LHCN-M2 (cell line): ENCODE measurements around the gene ANOS1. TPM values are rescaled to one million over a fixed set of nuclear protein-coding genes. Genes with fewer than 3 reads are reported as not detected.

ENCODE experiments used
- DNase-seq: peaks from one replicate; pipeline ENCODE4 v3.0.0-alpha.2; 2012; ENCODE audit warnings: low read depth
- total RNA-seq: library from RNA; depleted of rRNA; stranded (reverse); fragments of >200 nt; gene quantifications from 2 replicates; pipeline ENCODE4 v1.2.3, GENCODE V29; 2014

ANOS1 gene
- total RNA-seq, 1 experiment from 2014 or later, result under 0.01 TPM

DNA sequence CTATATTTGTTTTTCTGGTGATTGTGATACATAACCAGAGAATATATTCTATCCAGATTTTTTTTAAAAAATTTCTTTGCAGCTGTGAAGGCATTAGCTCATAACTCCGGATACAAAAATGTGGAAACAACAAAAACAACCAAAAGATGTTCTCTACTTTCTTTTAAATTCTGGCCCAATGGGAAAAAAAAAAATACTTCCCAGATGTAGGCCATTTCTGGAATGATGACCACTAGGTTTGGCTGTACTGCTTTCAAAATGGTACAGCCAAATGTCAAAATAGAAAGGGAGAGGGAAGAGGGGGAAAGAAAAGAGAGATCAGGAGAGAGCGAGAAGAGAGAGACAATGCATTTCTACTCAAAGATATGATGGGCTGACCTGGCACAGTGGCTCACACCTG, 14.6 kb downstream of the ANOS1 start:
- no peak for DNase-seq

DNA sequence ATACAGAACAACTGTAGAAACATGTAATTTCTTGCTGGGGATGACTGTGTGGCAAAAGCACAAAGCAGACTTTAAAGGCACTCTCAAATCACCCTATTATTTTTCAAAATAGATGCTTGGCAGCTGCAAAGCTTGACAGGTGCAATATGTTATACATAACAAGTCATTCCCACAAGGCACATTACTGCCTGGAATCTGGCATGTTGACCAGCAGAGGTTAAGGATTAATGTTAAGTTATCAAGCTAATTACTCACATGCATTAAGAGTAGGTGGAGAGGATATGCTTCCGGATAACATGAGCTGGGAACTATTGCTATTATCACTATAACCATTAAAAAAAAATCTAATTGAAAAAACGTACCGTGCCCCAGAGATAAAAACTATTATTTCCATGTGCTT, 17.8 kb downstream of the ANOS1 start:
- no peak for DNase-seq

DNA sequence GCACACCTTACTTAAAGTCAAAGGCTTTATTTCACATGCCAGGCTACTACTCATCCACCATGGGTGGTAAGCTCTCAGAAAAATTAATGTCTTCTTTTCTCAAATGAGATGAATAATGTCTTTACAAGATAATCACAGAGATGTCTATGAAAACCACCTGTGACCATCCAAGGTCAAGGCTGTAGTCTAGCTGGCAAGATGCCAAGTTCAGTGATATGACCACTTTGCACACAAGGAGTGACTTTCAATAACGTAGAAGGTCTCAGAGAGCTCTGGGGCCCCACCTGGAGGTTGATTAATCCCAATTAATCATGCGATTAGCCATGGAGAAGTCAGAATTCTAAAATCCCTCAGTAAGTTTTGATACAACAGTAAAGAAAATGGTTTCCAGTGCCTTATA, 20.5 kb downstream of the ANOS1 start:
- no peak for DNase-seq

DNA sequence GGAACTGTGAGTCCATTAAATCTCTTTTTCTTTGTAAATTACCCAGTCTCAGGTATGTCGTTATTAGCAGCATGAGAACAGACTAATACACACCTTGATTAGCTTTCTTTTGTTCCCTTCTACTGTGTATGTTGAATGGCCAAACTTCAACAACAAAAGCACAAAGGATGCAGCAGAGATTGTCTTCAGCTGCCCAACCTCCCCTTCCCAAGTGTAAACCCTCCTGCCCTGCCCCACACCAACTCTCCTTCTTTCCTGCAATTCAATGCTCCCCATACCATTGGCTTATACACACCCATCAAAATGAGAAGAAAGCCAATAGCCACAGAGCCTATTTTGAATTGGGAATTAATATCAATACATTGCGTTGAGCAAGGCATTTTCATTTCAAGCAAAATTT, 27.8 kb downstream of the ANOS1 start:
- no peak for DNase-seq

DNA sequence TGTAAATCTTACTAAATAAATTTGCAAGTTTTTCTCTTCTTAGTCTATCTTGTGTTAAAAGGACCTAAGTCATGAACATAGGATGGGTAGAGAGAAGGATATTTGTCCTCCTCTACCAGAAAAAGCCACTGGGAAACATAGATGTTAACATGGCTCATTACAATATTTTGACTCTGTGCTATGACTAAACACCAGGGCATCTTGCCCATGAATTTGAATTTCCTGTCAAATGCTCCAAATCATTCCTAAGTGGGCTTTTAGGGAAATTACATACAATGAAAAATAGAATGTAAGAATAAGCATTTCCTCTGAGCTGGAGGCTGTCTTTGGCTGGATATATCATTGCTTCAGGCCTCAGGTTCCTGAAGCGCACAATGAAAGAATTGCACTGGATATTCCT, 39.1 kb downstream of the ANOS1 start:
- no peak for DNase-seq

DNA sequence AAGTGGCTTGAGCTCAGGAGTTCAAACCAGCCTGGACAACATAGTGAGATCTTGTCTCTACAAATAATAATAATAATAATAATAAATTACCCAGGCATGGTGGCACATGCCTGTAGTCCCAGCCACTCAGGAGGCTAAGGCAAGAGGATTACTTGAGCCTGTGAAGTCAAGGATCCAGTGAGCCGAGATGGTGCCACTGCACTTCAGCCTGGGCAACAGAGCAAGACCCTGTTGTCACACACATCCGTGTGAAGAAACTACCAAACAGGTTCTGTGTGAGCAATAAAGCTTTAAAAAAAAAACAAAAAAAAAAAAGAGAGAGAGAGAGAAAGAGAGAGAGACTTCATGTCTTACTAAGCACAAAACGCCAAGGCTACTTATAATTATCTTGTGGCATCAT, 42.5 kb downstream of the ANOS1 start:
- no peak for DNase-seq

DNA sequence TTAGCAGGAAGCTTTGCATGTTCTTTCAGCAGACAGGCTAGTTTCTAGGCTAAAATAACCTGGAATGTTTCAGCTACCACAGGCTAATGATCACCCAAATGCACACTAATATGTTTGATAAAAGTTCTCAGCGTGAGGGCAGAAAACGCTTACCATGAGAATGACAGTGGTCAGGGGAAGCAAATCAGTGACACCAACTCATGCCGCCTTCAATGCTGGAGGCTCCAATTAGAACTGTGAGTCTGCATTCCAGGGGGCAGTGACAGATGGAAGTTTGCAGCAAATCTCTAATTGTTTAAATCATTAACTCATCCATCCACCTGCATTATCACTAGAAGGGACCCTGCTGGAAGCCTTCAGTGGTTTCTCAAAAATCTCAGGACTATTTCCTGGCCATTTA, 43.2 kb downstream of the ANOS1 start:
- DNase-seq, result no peak

DNA sequence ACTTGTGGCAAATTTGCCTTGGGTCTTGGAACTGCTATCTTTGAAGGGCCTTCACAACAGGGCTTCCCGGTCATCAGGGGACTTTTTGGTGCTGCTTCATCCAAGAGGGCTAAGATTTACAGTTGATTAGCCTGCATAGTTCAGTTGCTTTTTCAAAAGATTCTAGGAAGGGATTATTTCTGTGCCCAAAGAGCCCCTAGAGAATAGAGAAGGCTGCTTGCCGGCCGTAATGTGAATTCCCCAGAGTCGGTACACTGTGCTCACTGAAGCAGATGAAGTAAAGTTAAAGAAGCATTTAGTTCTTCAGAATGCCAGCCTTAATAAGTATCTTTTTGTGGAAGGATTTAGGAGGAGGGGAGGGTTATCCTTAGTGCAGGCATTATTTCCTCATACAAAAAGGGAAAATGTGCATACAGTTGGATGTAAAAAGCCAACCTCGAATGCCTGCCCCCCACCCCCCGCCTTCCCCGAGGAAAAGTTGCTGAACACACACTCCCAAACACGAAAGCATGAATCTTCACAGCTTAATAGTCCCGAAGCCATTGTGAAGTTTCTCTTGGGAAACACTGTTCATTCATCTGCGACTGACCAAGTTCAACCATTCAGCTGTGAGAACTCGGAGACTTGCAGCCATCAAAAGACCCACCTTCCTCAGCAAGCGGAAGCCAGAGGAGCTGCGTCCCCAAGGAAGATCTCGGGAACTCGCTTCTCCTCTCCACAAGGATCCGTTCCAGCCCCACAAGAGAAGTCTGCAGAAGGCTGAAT, 47.6 kb downstream of the ANOS1 start:
- no peak for DNase-seq

DNA sequence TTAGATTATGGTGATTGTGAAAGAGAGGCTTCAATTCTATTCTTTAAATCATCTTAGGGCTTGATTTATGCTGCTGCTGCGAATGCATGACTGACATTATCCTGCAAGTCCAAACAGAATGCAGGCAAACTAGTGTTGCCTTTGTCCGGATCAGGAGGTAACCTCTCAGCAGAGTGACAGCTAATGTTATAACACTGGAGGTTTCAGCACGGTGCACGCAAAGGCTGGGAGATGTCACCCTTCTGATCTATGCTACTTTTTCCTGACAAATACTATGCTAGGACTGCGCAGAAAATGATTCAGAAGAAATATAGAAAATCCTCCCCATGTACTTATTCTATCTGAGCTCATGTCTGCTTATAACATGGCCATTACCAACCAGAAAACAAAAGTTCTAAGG, 48.2 kb downstream of the ANOS1 start:
- no peak for DNase-seq

DNA sequence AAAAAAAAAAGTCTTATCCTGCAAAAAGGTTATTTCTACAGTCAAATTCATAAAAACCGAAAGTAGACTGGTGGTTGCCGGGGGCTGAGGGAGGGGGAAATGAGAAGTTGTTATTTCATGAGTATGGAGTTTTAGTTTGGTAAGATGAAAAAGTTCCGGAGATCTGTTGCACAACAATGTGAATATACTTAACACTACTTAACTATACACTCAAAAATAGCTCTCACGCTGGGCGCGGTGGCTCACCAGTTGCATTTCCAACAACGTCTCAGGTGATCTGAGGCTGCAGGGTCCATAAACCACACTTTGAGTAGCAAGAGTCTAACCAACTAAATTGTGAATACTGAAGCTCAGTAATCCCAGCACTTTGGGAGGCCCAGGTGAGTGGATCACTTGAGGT, 52.4 kb downstream of the ANOS1 start:
- no peak for DNase-seq

DNA sequence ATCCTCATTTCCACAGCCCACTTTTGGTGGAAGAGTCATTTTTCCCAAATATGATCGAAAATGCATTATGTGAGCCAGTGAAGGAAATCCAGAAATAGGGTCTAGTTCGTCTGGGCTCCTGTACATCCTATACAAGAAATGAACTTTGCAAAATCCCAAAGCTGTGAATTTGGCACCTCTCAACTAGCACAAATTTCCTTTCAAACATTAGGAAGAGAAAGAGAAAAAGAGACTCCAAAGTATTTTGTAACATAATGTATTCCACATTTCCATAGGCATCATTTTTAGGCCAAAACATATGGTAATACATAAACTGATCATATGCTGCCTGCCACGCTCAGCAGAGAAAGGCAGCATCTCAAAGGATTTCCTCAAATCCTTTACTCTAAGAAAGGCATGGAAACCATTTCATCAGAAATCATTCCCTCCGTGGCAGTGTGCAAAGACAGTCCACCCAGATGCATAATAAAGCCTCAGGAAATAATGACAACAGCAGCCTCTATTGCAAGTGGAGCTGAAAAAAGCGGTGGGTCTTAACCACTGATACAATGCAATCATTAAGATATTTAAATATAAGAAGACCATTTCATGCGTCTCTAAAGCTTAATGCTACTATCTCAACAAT, 56.8 kb downstream of the ANOS1 start:
- no peak for DNase-seq

DNA sequence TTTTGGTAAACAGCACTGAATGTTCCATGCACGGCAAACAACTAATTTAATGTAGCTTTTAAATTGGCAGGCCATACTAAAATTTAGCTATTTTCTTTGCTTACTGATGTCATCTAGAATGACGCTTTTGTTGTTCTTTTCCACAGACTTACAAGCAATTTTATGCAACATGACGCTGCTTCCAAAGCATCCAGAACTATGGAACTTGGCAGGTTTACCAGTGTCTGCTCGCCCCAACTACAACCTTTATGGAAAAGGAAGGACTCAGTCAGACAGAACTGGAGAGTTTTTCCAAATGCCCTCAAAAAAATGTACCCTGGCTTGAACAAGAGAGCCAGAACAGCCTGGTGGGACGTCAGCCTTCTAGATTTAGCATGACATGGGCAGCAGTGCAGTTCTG, 58.7 kb downstream of the ANOS1 start:
- no peak for DNase-seq

DNA sequence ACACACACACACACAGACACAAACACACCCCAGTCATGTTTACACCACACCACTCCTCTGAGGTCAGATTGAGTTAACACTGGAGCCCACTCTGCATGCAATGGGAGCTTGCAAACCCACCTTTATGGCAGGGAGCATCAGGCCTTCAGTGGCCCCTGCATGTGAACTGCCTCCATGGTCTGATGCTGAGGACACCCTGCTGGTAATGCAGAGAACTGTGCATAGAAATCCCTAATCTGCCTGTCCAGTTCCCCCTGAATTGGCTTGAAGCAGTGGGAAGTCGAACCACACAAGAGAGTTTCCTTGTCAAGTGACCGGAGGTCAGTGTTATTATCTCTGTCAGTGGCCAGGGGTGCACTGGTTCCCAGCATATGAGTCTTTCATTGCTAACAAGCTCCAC, 59.8 kb downstream of the ANOS1 start:
- no peak for DNase-seq

DNA sequence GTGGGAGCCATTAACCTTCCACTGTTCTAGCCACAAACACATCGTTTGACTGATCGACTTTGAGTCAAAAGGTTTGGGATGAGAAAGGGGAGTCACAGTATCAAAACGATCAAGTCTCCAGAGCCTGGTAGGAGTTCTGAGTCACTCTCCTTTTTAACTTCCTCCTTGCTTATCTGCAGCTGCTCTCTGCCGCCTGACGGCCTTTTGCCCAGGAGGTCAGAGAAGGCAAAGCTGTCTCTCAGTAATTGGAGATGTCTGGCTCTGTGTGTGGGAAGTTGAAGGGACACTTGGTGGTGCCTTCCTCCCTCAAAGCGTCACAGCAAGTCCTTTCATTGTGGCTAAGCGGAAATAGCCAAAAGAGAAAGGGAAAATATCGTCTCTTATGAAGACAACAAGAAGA, 63.1 kb downstream of the ANOS1 start:
- no peak for DNase-seq

DNA sequence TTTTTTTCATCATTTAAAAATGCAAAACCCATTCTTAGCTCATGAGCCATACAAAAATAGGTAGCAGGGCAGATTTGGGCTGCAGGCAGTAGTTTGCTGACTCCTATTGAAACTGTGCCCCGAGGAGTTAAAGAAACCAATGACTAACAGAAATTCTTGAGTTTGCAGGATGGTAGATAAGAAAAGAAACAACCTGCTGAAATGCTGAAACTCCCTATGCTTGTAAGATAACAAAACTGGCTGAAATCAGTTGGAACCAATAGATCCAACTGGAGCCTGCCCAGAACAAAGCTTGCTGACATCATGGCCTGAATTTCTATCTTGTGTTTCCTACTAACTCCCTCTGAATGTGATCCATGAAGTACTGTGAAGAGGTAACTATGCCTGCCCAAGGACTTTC, 68.6 kb downstream of the ANOS1 start:
- DNase-seq, result no peak

DNA sequence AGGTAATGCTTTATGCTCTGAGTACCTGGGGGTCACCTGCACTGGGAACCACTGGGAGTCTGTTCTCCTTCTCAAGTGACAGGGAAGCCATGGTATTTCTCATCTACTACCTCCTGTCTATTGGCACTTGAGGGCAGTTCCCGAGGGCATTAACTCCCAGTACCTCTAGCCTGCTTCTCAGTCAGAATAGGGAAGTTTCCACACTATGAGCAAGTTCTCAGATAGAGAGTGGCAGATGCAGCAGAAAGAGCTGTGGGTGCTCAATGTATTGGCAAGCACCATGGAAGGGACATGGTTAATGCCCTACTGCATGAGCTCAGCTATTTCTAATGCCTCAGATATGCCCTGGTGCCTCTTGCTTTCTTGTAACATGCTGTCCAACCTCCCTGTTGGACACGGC, 74.1 kb downstream of the ANOS1 start:
- DNase-seq, result no peak

DNA sequence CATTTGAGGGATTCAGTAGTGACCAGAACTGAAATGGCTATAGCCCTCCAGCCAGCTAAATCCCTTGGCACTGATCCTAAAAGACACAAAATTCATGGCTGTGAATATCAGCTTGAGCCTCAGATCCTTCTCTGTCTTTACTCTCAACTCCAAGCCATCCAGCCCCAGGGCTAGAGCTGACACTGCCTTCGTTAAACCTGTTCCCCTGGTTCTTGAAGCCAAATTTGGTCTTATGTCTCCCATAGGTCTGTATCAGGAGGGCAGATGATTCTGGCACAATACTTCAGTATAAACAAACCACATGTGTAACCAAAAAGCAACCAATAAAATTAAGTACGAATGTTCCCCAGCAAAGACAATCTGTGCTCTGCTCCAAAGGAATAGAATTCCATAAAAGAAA, 78.0 kb downstream of the ANOS1 start:
- DNase-seq, result no peak

DNA sequence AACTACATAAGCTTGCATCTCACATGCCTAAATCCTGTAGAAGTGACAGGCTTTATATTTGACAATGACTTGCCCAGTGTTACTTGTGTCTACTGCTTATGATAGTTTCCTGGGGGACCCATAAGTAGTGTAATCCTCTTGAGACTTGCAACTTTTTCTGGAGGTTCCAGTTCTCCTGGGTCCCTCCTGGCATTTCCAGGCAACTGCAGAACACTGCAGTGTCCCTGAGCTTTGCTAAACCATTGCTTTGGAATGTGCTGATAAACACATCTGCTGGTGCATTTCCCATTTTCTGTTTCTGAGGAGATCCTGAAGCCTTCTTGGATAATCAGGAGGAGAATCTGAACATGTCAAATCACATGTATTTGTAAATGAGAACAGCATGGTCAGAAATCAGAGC, 82.0 kb downstream of the ANOS1 start:
- no peak for DNase-seq

DNA sequence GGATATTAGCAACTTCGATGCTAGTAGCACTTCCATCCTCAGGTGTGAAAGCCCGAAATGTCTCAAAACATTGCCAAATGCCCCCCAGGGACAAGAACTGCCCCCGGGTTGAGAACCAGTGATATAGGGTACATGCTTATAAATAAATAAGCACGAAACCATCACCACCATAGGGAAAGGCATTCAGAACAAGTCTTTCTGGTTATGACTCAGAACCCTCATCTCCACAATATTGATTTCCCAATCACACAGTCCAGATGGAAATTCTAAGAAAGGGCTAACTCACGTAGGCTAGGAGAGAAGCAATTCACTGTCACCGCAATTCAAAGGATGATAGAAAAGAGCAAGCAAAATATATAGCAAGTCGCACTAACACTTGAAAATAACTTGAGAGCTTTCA, 84.8 kb downstream of the ANOS1 start:
- no peak for DNase-seq

DNA sequence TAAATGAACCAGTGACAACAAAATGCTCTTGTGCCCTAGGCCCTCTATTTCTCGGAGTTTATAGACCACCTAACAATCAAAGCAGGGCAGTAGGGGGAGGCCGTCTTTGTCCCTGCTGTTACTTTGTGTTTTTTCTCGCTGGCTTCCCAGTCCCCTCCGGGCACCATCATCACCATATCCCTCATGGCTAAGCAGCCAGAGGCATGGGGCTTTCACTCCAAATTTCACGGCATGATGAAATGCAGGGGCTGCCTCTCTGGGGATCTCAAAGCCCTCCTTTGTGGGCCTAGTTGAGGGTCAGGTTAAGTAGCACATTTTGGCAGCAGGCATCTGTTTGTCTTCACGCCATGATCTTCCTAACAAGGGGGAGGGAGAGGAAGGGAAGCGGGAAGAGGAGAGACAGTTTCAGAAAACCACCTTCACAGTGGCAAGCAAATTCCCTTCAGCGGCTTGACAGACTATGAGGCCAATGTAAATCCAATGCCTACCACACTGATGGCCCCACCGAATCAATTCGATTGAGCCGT, 91.9 kb downstream of the ANOS1 start:
- DNase-seq, result no peak

DNA sequence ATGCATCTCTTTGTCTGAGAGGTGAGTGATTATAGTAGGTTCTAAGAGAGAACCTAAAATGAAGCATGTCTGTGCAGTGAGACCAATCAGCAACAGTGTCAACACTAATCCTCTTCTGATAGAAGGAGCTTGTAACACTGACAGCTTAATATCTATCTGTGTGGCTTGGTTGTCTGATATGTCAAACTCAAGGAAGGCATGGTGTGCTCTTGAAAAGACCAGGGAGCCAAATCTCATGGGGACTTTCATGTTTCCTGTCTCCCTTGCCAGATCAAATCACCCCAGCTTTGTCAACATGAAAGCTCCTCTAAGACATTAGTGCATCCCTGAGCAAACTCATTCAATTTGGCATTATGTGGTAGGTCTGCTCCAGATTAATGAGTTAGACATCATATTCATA, 95.4 kb downstream of the ANOS1 start:
- no peak for DNase-seq

DNA sequence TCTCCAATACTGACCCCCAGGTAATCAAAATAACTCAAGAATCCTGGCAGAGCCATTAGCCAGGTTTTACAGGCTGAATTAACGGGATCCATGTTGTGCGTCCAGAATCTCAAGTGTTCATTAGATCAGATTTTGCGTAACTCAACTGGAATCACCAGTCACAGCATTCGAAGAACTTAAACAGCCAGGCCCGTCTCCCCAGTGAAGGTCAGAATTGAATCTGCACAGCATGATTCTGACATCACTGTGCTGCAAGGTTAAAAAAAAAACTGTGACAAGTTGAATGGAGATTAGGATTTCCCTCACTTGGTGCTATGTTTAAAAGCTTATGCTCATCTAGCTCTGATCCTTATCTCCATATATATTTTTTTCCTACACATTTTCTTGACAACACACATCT, 96.1 kb downstream of the ANOS1 start:
- no peak for DNase-seq

DNA sequence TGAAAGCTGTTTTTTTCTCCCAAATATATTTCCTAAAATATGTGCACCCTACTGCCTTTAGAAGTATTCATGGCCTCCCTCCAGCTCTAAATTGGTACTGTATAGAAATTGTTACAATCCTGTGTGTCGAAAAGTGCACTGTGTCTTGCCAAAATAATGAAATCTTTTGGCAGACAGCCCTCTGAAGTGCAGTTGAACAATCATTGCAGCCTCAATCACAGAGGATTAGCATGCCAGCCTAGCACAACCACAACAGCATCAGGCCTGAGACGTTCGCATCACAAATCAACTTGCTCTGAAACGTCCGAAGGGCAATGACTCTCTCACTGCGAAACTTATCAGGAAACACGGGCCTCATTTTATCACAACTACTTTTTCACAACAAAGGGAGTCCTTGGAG, 99.0 kb downstream of the ANOS1 start:
- DNase-seq, result no peak

DNA sequence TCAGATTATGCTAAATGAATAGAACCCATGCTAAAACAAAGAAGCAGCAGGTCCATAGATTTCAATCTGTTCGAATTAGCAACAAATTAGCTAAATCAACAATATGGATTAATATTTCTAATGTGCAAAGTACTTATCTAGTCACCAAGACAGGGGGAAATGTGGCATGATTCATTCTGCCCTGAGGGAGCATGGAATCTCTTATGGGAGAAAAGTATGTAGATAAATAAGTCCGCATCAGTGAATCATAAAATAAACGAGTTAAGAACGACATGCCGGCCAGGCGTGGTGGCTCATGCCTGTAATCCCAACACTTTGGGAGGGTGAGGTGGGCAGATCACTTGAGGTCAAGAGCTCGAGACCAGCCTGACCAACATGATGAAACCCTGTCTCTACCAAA, 102.1 kb downstream of the ANOS1 start:
- DNase-seq, result no peak
